NCI-H1417 (cell line): ENCODE data around the gene CHRNA10.
"Not testable (repeated sequence)": the region's sequence is repeated elsewhere in the genome, so short reads cannot be mapped to it uniquely, and the experiment has no call there.

ENCODE experiments used
- DNase-seq, 3 experiments: peaks; one replicate each; lab custom pipeline; 2025; lab: John Stamatoyannopoulos, UW

The CHRNA10 gene

DNA sequence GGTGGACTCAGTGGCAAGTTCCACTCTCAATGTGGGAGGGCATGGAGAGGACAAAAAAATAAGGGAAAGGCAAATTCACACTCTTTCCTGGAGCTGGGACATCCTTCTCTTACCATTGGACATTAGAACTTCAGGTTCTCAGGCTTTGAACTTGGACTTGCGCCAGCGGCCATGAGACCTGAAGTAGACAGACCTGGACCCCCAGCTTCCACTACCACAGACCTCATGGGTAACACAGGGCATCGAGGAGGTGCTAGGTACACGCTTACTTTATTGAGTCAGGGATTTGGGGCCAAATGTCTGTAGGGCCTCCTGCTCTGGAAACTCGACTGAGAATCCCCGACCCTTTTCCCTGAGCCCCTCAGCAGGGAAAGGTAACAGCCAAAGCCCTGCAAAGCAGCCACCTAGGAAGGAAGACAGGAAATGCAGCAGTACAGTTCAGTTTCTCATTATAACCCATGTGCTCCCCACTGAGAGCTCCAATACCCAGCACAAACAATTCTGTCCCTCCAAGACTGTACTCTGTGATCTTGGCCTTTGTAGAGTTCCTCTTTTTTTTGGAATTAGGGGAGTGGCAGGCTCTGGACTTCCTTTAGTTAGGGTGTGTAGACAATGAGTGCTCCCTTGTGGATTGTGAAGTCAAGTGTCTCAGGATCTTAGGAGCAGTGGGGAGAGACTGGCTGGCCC, 5.7 kb downstream of the CHRNA10 start:
- DNase-seq, result no peak

DNA sequence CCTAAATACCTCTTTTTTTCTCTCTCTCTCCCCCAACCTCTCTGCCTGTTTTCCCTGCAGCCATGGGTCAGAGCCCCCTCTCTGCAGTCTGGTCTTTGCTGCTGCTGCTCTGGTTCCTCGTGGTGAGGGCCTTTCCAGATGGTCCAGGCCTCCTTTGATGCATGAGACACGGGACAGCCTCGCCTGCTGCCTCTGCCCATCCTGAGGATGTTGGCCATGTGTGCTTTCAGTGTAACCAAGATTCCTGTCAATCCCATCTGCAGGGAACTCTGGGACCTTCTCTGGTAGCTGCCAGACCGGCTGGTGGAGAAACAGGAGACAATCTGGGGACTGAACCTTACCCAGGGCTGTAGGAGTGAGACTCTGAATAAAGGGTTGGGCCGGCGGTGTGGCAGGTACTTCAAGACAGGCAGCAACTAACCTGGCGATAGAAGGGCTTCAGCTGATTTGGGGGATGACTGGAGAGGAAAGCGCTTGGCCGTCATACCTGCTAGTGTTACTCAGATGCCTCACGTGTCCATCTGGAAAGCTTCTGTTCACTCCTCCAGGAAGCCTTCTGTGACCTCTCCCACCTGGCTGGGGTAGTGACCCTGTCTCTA, 7.1 kb downstream of the CHRNA10 start:
- DNase-seq, result no peak

DNA sequence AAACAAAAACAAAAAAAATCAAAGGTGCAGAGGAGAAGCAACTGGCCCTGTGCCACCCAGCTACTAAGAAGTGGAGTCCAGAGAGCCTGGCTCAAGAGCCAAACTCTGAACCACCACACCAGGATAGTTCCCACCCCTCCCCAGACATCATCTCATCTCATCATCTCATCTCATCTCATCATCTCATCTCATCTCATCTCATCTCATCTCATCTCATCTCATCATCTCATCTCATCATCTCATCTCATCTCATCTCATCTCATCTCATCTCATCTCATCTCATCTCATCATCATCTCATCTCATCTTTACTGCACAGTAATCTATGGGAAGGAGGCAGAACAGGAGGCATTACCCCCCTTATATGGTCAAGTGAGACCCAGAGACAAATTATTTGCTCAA, 8.3 kb downstream of the CHRNA10 start:
- DNase-seq, result no peak

DNA sequence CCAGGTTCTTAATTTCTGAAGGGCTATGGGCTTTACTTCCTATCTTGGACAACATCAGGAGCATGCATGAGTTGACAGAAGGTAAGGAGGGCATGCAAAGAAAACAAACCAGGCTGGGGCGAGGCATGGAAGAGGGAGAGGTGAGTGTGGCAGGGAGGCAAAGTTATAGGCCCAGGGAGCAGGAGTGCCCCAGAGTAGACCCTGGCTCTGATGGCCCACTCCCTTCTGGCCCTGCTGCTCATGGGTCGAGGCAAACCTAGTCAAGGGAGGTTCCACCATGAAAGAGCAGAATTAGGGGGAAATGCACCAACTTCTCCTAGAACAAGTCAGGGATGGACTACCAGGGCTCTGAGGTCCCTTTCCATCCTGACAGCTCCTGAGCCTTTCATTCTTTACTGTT, 10.2 kb downstream of the CHRNA10 start:
- no peak for DNase-seq

GRCh38 chr11:3659595-3660515, 11.3 kb downstream of the CHRNA10 start:
- DNase-seq, result peak in 1 of 3 experiments; percentile 11

DNA sequence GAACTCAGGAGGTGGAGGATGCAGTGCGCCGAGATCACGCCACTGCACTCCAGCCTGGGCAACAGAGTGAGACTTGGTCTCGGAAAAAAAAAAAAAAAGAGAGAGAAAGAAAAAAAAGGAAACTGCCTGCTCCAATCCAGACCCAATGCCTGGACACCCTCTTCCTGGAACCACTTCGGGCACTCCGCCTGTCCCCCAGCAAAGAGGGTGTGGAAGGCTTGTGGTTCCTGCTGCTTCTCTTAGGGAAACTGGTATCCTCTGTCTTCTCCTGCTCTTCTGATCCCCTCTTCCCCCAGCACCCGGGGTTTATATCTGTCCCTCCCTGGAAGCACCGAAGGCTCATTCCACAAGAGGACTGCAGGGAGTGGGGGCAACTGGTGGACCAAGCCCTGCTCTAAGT, 12.9 kb downstream of the CHRNA10 start:
- no peak for DNase-seq

DNA sequence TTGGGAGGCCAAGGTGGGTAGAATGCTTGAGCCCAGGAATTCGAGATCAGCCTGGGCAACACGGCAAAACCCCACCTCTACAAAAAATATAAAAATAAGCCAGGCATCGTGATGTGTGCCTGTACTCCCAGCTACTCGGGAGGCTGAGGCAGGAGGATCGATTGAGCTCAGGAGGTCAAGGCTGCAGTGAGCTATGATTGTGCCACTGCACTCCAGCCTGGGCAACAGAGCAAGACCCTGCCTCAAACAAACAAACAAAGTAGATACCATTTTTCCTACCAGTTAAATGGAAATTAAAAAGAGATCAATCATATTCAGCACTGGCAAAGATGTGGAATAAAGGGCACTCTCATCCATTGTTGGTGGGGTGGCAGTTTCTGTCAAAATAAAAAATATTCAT, 13.9 kb downstream of the CHRNA10 start:
- DNase-seq, result not testable (repeated sequence)

- DNase-seq, result no peak
These were observed 15.6 kb downstream of the CHRNA10 start for GRCh38 chr11:3655547-3655946.

DNA sequence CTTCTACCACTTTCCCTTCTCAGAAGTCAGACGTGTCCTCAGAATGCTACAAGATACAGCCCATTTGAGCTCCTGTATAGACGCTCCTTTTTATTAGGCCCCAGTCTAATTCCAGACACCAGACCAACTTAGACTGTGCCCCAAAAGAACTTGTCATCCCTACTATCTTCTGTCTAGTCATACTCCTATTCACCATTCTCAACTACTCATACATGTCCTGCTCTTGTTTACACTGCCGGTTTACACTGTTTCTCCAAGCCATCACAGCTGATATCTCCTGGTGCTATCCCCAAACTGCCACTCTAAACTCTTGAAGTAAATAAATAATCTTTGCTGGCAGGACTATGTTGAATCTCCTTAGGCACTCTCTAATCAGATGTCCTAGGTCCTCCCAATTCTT, 18.7 kb downstream of the CHRNA10 start:
- DNase-seq, result not testable (repeated sequence)

GRCh38 chr11:3649374-3649773, 21.8 kb downstream of the CHRNA10 start:
- DNase-seq, result not testable (repeated sequence)

DNA sequence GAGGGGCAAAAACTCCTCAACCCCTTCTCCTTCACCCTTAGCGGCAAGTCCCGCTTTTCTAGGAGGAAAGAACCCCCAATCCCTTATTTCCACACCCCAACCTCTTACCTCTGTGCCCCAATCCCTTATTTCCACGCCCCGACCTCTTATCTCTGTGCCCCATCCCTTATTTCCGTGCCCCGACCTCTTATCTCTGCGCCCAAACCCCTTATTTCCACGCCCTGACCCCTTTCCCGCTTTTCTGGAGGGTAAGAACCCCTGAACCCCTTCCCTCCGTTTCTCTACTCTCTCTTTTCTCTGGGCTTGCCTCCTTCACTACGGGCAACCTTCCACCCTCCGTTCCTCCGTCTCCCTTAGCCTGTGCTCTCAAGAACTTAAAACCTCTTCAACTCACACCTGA, 22.3 kb downstream of the CHRNA10 start:
- DNase-seq, result not testable (repeated sequence)

DNA sequence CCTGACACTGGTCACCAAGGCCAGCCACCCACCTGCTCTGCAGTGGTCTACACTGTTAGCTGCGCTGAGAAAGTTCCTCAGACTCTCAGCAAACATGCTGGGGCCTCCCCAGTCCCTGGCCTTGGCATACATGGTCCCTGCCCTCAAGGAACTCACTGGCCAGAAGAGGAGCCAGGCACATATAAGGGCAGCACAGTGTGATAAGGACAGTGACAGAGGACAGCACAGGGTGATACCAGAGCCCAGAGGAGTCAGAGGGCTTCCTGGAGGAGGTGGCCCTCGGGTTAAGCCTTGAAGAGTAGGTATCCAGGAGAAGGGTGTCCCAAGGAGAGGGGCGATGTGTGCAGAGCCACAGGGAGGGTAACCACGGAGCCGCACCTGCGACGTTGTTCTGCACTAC, 25.6 kb downstream of the CHRNA10 start:
- DNase-seq, result peak in 1 of 3 experiments; percentile 3

DNA sequence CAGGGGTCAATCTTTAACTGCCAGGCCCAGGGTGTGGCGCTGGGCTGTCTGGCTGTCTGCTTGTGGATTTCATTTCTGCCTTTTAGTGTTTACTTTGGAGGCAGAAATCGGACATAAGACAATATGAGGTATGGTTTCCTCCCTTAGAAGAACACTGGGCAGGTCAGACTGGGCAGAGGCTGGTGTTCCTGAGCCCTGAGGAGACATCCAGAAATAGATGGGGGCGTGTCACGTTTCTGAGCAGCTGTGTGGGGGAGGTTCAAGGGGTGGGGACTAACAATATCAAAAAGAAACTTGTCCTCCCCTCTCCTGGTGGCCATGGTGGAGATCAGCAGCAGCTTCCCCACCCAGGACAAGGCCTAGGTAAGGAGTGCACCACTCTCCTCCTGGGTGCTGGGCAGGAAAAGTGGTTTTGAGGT, 26.4 kb downstream of the CHRNA10 start, which contains the start of gene ART1:
Gene ART1 (plus strand): TSS at position 312 of the 419 bp plus-strand sequence. CDS start 14,086 bp downstream, outside the sequence.
- DNase-seq, result no peak

GRCh38 chr11:3643102-3643546, 28.1 kb downstream of the CHRNA10 start:
- DNase-seq, result peak in 1 of 3 experiments; percentile 28

DNA sequence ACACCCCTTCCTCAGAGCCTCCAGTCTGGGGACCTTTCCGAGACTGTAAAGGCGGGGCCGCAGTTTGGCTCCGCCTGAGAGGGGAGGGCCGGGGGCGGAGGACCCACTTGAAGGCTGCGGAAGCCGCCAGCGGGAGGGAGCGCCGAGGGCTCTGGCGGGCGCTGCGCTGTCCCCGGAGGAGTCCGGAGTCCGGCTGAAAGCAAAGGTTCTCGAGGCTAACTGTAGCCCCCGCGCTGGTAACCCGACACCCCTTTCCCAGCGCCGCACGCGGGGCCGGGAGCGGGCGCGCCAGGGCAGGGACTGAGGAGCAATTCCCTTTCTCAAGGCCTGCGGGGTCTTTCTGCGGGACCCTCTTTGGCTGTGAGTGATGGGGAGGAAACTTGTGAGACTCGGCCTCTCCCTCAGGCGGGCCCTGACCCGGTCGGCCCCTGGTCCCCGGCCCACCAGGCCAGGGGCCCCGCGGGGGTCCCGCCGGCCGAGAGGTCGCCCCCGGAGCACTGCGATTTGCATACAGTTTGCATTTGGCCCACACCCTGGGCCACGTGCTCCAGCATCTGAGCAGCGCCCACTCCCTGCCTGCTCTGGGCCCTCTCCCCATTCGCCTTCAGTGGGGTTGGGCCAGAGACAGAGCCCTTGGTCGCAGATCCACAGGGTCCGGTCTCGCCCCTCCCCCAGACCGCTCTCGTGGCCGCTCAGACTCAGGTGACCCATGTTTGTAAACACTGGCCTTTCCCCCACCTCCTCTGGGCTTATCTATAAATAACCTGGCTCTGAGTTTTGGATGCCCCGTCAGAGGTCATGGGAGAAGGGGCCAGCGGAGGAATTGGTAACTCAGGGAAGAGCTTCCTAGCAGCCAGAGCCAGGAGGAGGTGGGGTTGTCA, 28.9 kb downstream of the CHRNA10 start:
- DNase-seq, result peak; percentile 75 to 83 (median 81)

DNA sequence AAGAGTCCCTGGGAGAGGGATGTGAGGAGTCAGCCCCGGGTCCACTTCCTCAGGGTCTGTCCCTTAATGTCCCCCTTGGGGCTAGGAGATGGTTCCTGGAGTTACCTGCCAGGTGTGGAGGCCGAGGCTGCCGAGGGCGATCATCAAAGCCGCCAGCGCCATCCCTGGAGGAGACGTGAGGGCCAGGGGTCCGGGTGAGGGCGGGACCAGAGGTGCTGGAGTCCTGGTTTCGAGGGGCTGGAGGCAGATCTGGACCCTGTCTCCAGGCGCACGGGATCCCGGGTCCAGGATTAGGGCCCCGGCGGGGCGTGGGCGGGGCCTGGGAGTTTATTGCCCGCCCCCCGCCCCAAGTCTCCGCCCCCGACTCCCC, 29.5 kb downstream of the CHRNA10 start, which contains the start of gene ART5:
Gene ART5 (minus strand): TSS at position 292 of the 370 bp plus-strand sequence. CDS start 130 bp downstream, at position 162.
- no peak for DNase-seq

GRCh38 chr11:3641191-3641590, 30.0 kb downstream of the CHRNA10 start:
- DNase-seq, result no peak

DNA sequence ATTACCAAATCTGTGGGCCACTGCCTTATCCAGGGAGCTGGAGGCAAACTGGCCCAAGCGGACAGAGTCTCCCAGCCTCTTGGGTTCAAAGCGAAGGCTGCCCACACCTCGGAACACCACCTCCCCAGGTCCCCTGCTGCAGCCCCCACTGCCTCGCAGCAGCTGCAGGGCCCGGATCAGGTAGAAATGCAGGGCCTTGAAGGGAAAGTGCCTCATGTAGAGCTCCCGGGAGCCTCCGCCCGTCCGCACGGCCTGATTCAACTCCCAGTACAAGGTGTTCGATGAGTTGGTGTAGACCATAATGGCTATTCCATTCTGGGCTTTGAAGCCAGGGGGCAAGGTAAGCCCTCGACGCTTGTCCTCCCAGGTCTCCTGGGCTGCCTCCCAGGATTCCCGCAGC, 31.3 kb downstream of the CHRNA10 start:
- no peak for DNase-seq

DNA sequence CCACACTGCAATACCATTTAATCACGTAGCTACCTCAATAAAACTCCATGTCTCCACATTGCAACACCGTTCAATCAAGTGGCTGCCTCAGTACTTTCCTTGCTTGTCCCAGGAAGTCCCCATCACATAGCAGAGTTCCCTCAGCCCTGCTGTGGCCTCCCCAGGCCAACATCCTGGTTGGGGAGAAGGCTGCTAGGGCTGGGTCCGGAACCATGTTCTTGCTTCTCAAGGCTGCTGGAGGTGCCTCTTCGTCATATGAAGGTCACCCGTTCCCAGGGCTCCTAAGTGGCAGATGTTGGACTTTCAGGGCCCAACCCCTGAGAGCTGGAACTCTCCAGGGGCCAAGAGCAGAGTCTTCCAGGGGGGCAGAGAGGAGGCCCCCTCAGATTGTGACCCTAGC, 32.7 kb downstream of the CHRNA10 start:
- no peak for DNase-seq

GRCh38 chr11:3637201-3637600, 34.0 kb downstream of the CHRNA10 start:
- DNase-seq, result no peak

DNA sequence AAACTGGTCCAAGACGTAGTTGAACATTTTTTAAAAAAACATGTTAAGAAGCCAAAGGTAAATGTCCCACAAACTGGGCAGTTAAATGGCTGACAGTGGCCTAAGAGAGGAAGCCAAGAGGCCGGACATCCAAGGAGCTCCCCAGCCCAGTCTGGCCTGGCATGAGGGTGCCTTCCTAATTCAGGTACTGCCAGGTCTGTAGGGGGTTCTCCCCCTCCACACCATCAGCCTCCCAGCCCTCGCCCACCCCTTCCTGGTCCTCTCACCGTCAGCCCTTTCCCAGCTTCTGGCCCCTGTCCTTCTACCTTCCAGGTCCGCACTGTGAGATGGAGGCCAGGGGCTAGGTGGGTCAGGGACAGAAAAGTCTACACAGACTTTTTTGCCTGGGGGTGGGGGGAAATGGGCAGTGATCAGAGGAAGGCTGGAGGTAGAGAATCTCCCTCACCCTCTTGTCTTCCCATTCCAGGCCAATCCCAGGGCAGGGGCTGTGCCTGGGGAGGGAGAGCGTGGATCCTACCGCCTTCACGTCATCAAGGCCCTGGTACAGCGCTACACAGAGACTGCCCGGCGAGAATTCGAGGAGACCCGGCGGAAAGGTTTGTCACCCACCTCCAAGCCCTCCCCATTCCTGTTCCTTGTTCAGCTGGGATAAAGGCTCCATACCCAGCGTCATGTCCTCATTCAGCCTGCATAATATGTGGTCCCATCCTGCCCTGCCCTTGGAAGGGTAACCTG, 35.4 kb downstream of the CHRNA10 start:
- no peak for DNase-seq
